ENCODE measurements around the gene ADAMTS2.

DNA sequence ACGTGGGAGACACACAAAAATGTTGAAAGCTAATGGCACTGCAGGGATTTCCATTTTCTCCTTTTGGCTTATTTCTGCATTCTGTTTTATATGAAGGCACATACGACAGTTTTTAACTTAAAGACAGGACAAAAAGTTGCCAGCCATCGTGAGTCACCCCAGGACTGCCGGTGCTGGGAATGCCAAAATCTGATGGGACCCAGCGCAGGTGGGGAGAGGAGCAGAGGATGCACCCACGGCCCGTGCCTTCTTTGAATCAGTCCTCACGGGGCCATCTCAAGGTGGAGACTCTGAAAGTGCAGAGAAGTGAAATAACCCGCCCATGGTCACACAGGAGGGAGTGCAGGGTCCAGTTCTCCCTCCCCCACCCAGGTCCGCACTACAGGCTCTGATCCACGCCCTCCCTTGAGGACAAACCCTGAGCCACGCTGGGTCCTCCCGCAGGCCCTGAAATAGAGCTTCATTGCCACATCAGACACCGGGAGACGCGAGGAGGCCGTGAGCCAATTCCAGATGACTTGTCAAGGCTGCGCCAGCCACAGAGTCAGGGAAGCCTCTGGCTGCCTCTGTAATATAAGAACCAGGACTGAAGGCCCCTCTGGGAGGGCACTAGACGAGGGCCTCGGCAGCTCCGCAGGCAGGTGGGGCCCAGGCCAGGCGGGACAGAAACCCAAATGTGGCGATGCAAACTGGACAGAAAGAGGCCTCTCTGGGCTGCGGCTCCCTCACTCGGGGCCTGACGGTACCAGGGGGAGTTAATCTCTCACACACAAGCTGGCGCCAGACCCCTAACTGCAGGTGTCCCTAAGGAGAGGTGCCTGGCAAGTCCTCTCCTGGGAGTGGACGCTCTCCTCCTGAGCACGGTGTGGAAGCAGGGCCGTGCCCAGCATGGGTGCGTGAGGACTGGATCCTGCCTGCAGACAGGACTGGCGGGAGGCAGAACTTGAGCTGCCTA is 22.9 kb downstream of the ADAMTS2 start:
- TF ChIP-seq, protein P1, sequence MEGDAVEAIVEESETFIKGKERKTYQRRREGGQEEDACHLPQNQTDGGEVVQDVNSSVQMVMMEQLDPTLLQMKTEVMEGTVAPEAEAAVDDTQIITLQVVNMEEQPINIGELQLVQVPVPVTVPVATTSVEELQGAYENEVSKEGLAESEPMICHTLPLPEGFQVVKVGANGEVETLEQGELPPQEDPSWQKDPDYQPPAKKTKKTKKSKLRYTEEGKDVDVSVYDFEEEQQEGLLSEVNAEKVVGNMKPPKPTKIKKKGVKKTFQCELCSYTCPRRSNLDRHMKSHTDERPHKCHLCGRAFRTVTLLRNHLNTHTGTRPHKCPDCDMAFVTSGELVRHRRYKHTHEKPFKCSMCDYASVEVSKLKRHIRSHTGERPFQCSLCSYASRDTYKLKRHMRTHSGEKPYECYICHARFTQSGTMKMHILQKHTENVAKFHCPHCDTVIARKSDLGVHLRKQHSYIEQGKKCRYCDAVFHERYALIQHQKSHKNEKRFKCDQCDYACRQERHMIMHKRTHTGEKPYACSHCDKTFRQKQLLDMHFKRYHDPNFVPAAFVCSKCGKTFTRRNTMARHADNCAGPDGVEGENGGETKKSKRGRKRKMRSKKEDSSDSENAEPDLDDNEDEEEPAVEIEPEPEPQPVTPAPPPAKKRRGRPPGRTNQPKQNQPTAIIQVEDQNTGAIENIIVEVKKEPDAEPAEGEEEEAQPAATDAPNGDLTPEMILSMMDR (IDR thresholded peaks at IDR 0.05; ENCODE audit: borderline replicate concordance, extremely low read depth, low read length, poor library complexity, severe bottlenecking), result no peak
- TF ChIP-seq EZH2 (IDR thresholded peaks at IDR 0.05; ENCODE audit: borderline replicate concordance, low read depth, low read length, severe bottlenecking), result no peak

Measured in DND-41 (cell line).